ENCODE data around the gene TRIM33. TPM values are rescaled to one million over a fixed set of nuclear protein-coding genes. Genes with fewer than 3 reads are reported as not detected.
"Not testable (repeated sequence)": the region's sequence is repeated elsewhere in the genome, so short reads cannot be mapped to it uniquely, and the experiment has no call there.

The TRIM33 gene
- total RNA-seq, 1 donor from 2014 or later, result 52.8 TPM

- no peak for TF ChIP-seq CTCF (conservative IDR thresholded peaks at IDR 0.05)
- Mint-ChIP-seq H3K4me3 (no peak overlapping the region), H3K36me3 (ENCODE audit: low read depth) (peaks cover 25% of the 10 kb centered on the region), H3K9me3 (peaks cover 30% of the 10 kb centered on the region), H3K27me3 (ENCODE audit: low read depth) (no peaks in the 10 kb centered on the region), H3K27ac (ENCODE audit: unreplicated experiment) (no peak overlapping the region), H3K4me1 (no peaks in the 10 kb centered on the region)
- DNase-seq (ENCODE audit: low read depth, low spot score), result no peak
Measured at GRCh38 chr1:114379987-114380386, 131.0 kb downstream of the TRIM33 start.

GRCh38 chr1:114379358-114379757 is 131.6 kb downstream of the TRIM33 start:
- H3K4me3 Mint-ChIP-seq, result no peak overlapping the region
- peaks cover 22% of the 10 kb centered on the region for H3K36me3 Mint-ChIP-seq (ENCODE audit: low read depth)
- H3K4me1 Mint-ChIP-seq, result no peaks in the 10 kb centered on the region
- no peak for TF ChIP-seq CTCF (conservative IDR thresholded peaks at IDR 0.05)
- DNase-seq (ENCODE audit: low read depth, low spot score), result no peak
- no peaks in the 10 kb centered on the region for H3K27me3 Mint-ChIP-seq (ENCODE audit: low read depth)
- H3K27ac Mint-ChIP-seq (ENCODE audit: unreplicated experiment), result no peak overlapping the region
- peaks cover 27% of the 10 kb centered on the region for H3K9me3 Mint-ChIP-seq

- no peak for TF ChIP-seq CTCF (conservative IDR thresholded peaks at IDR 0.05)
- H3K4me1 Mint-ChIP-seq, result no peaks in the 10 kb centered on the region
- DNase-seq (ENCODE audit: low read depth, low spot score), result no peak
- peaks cover 27% of the 10 kb centered on the region for H3K36me3 Mint-ChIP-seq (ENCODE audit: low read depth)
- H3K27ac Mint-ChIP-seq (ENCODE audit: unreplicated experiment), result no peak overlapping the region
- H3K27me3 Mint-ChIP-seq (ENCODE audit: low read depth), result no peaks in the 10 kb centered on the region
- peaks cover 20% of the 10 kb centered on the region for H3K9me3 Mint-ChIP-seq
- no peak overlapping the region for H3K4me3 Mint-ChIP-seq
Measured at GRCh38 chr1:114377356-114377755, 133.6 kb downstream of the TRIM33 start.

GRCh38 chr1:114369930-114370329 is 141.1 kb downstream of the TRIM33 start:
- no peak for TF ChIP-seq CTCF (conservative IDR thresholded peaks at IDR 0.05)
- Mint-ChIP-seq H3K36me3 (ENCODE audit: low read depth) (peaks cover 9% of the 10 kb centered on the region), H3K27me3 (ENCODE audit: low read depth) (no peaks in the 10 kb centered on the region), H3K27ac (ENCODE audit: unreplicated experiment) (no peak overlapping the region), H3K4me1 (no peaks in the 10 kb centered on the region), H3K9me3 (peaks cover 4% of the 10 kb centered on the region), H3K4me3 (no peak overlapping the region)
- no peak for DNase-seq (ENCODE audit: low read depth, low spot score)

GRCh38 chr1:114369266-114369919 is 141.6 kb downstream of the TRIM33 start:
- not testable (repeated sequence) for DNase-seq (ENCODE audit: low read depth, low spot score); H3K36me3 Mint-ChIP-seq (ENCODE audit: low read depth); H3K4me1 Mint-ChIP-seq; H3K4me3 Mint-ChIP-seq; H3K9me3 Mint-ChIP-seq; H3K27ac Mint-ChIP-seq (ENCODE audit: unreplicated experiment); H3K27me3 Mint-ChIP-seq (ENCODE audit: low read depth)

- no peak for TF ChIP-seq CTCF (conservative IDR thresholded peaks at IDR 0.05)
- DNase-seq (ENCODE audit: low read depth, low spot score), result no peak
- Mint-ChIP-seq H3K27ac (ENCODE audit: unreplicated experiment) (no peak overlapping the region), H3K4me1 (no peaks in the 10 kb centered on the region), H3K9me3 (peaks cover 6% of the 10 kb centered on the region), H3K4me3 (no peak overlapping the region), H3K36me3 (ENCODE audit: low read depth) (peaks cover 5% of the 10 kb centered on the region), H3K27me3 (ENCODE audit: low read depth) (no peaks in the 10 kb centered on the region)
Measured at GRCh38 chr1:114368560-114369255, 142.3 kb downstream of the TRIM33 start.

All from neural crest cell (in vitro differentiated cells).